Liver (tissue), 9 donors: ENCODE data around the gene YPEL4. TPM values are rescaled to one million over a fixed set of nuclear protein-coding genes. Genes with fewer than 3 reads are reported as not detected.

Experiments used
- DNase-seq: peaks from one replicate; pipeline ENCODE4 v3.0.0-alpha.2; 2017; ENCODE audit warnings: low spot score
- H3K27ac ChIP-seq, 2 donors: one replicate each; pipeline ENCODE4 v1.7.0; 2013; ENCODE audit warnings: inconsistent platforms in 2 of 2, low read length in 2 of 2, control low read depth in 1 of 2, low read depth in 1 of 2, mild to moderate bottlenecking in 1 of 2
- H3K27me3 ChIP-seq, 4 donors: one replicate each; pipeline versions ENCODE4 v1.6.1 to v1.7.0; 2013; ENCODE audit warnings: low read length in 3 of 4, inconsistent platforms in 1 of 4, mild to moderate bottlenecking in 1 of 4, moderate library complexity in 1 of 4; ENCODE audit not compliant: control insufficient read depth in 4 of 4, insufficient read depth in 4 of 4
- H3K36me3 ChIP-seq, 4 donors: one replicate each; pipeline versions ENCODE4 v1.6.1 to v1.7.0; 2013; ENCODE audit warnings: low read length in 3 of 4, mild to moderate bottlenecking in 3 of 4, low read depth in 1 of 4, moderate library complexity in 1 of 4; ENCODE audit not compliant: control insufficient read depth in 4 of 4, insufficient read depth in 3 of 4
- H3K4me1 ChIP-seq, 4 donors: one replicate each; pipeline versions ENCODE4 v1.6.1 to v1.7.0; 2013; ENCODE audit warnings: low read length in 3 of 4, mild to moderate bottlenecking in 3 of 4, moderate library complexity in 1 of 4; ENCODE audit not compliant: control insufficient read depth in 4 of 4, insufficient read depth in 4 of 4
- H3K4me3 ChIP-seq, 3 donors: one replicate each; pipeline versions ENCODE4 v1.6.1 to v1.7.0; 2013; ENCODE audit warnings: low read length in 3 of 3, control low read depth in 1 of 3, low read depth in 1 of 3, mild to moderate bottlenecking in 1 of 3
- H3K9ac ChIP-seq, 2 donors: one replicate each; pipeline ENCODE4 v1.7.0; 2013; ENCODE audit warnings: low read length in 2 of 2, mild to moderate bottlenecking in 2 of 2, moderate library complexity in 2 of 2, control low read depth in 1 of 2, low read depth in 1 of 2
- H3K9me3 ChIP-seq, 4 donors: one replicate each; pipeline versions ENCODE4 v1.6.1 to v1.7.0; 2013; ENCODE audit warnings: low read length in 3 of 4; ENCODE audit not compliant: control insufficient read depth in 4 of 4
- ATF3 ChIP-seq: IDR thresholded peaks from 2 replicates; pipeline ENCODE4 v1.6.1; 2016; ENCODE audit warnings: antibody characterized with exemption
- CTCF ChIP-seq: fragments of 150-350 bp; IDR thresholded peaks from 2 replicates; pipeline ENCODE4 v1.5.1; 2017; ENCODE audit warnings: improper control_type of control experiment, low read depth, low read length; ENCODE audit not compliant: missing input control
- EGR1 ChIP-seq, 2 donors: IDR thresholded peaks; 2 replicates each; pipeline ENCODE4 v1.6.1; 2016 to 2018; ENCODE audit warnings: antibody characterized with exemption in 2 of 2, low read depth in 2 of 2
- FOXA1 ChIP-seq: IDR thresholded peaks from 2 replicates; pipeline ENCODE4 v1.6.1; 2016; ENCODE audit warnings: antibody characterized with exemption
- FOXA2 ChIP-seq: IDR thresholded peaks from 2 replicates; pipeline ENCODE4 v1.6.1; 2016; ENCODE audit warnings: antibody characterized with exemption
- GABPA ChIP-seq, 2 donors: IDR thresholded peaks in 1 of 2; conservative IDR thresholded peaks in 1 of 2; 2 replicates each; pipeline ENCODE4 v1.6.1; 2016; ENCODE audit warnings: antibody characterized with exemption in 2 of 2, mild to moderate bottlenecking in 1 of 2, moderate library complexity in 1 of 2
- HNF4A ChIP-seq, 2 donors: conservative IDR thresholded peaks; 2 replicates each; pipeline ENCODE4 v1.6.1; 2016; ENCODE audit warnings: antibody characterized with exemption in 2 of 2, mild to moderate bottlenecking in 2 of 2
- HNF4G ChIP-seq: IDR thresholded peaks from 2 replicates; pipeline ENCODE4 v1.6.1; 2016; ENCODE audit warnings: antibody characterized with exemption
- JUND ChIP-seq, 2 donors: IDR thresholded peaks; 2 replicates each; pipeline ENCODE4 v1.6.1; 2016; ENCODE audit warnings: antibody characterized with exemption in 2 of 2
- MAX ChIP-seq: IDR thresholded peaks from 2 replicates; pipeline ENCODE4 v1.6.1; 2016; ENCODE audit warnings: antibody characterized with exemption
- NR2F2 ChIP-seq: IDR thresholded peaks from 2 replicates; pipeline ENCODE4 v1.6.1; 2016; ENCODE audit warnings: antibody characterized with exemption
- RAD21 ChIP-seq, 2 donors: IDR thresholded peaks; 2 replicates each; pipeline ENCODE4 v1.6.1; 2016; ENCODE audit warnings: antibody characterized with exemption in 2 of 2, mild to moderate bottlenecking in 2 of 2
- REST ChIP-seq: IDR thresholded peaks from 2 replicates; pipeline ENCODE4 v1.6.1; 2016; ENCODE audit warnings: antibody characterized with exemption, mild to moderate bottlenecking
- RXRA ChIP-seq, 2 donors: IDR thresholded peaks; 2 replicates each; pipeline ENCODE4 v1.6.1; 2017 to 2018; ENCODE audit warnings: antibody characterized with exemption in 2 of 2, mild to moderate bottlenecking in 1 of 2
- SP1 ChIP-seq: IDR thresholded peaks from 2 replicates; pipeline ENCODE4 v1.6.1; 2018; ENCODE audit warnings: antibody characterized with exemption, mild to moderate bottlenecking
- TAF1 ChIP-seq: conservative IDR thresholded peaks from 2 replicates; pipeline ENCODE4 v1.6.1; 2016; ENCODE audit warnings: antibody characterized with exemption, mild to moderate bottlenecking
- YY1 ChIP-seq: IDR thresholded peaks from 2 replicates; pipeline ENCODE4 v1.6.1; 2016; ENCODE audit warnings: antibody characterized with exemption, mild to moderate bottlenecking
- ZBTB33 ChIP-seq: IDR thresholded peaks from 2 replicates; pipeline ENCODE4 v1.6.1; 2016; ENCODE audit warnings: antibody characterized with exemption
- WGBS: extraction: QIAGEN DNeasy Blood & Tissue Kit; methylation state at CpG from one replicate; pipeline ENCODE4 v1.1.7; 2013; 5-methylcytosine and 5-hydroxymethylcytosine counted together
- polyA plus RNA-seq, 2 donors: library from polyadenylated mRNA; stranded (reverse) in 1 of 2; unstranded in 1 of 2; fragments of 200-250 nt in 1 of 2; fragments of >200 nt in 1 of 2; fragmentation: Nextera tagmentation in 1 of 2; extraction: Ambion mirVana in 1 of 2; gene quantifications; one replicate each; pipeline versions ENCODE4 v1.2.1 to v1.2.3, GENCODE V29; 2013 to 2015
- total RNA-seq, 2 donors: library from RNA; depleted of rRNA; stranded (reverse); fragments of >200 nt; gene quantifications; one replicate each; pipeline ENCODE4 v1.2.3, GENCODE V29; 2014
- donor health status: healthy.
- donor health status: healthy.
- donor health status: healthy.
- donor health status: healthy.
- donor health status: healthy.

YPEL4 gene
- total and polyA plus RNA-seq, 4 donors: 0.08 to 19.9 (median 0.22) TPM

- TF ChIP-seq HNF4G (no peak), RXRA (IDR thresholded peaks at IDR 0.05) (no peak), NR2F2 (no peak), SP1 (no peak), JUND (IDR thresholded peaks at IDR 0.05) (no peak), FOXA1 (no peak), EGR1 (IDR thresholded peaks at IDR 0.05; ENCODE audit: low read depth in 2 of 2) (no peak), TAF1 (no peak), YY1 (no peak), ATF3 (no peak)
These were observed 4.0 kb downstream of the YPEL4 start (continued) for GRCh38 chr11:57645689-57646085.

- Histone ChIP-seq H3K27me3 (peaks cover 0 to 7% (median 1%) of the 10 kb centered on the region in 4 donors), H3K36me3 (no peaks in the 10 kb centered on the region), H3K4me1 (peaks cover 1 to 29% (median 16%) of the 10 kb centered on the region in 4 donors), H3K9ac (no peak overlapping the region), H3K27ac (no peak overlapping the region), H3K4me3 (no peak overlapping the region), H3K9me3 (no peaks in the 10 kb centered on the region)
- DNase-seq: peak; percentile 87
- TF ChIP-seq HNF4A (conservative IDR thresholded peaks at IDR 0.05) (no peak), FOXA1 (no peak), NR2F2 (no peak), HNF4G (no peak), RAD21 (IDR thresholded peaks at IDR 0.05) (peak; percentile 87 to 91), RXRA (IDR thresholded peaks at IDR 0.05) (peak in 1 of 2 donors; percentile 15), MAX (no peak), ATF3 (no peak), YY1 (no peak), GABPA (IDR thresholded peaks at IDR 0.05 in 1 of 2, conservative IDR thresholded peaks at IDR 0.05 in 1 of 2) (no peak), JUND (IDR thresholded peaks at IDR 0.05) (no peak), REST (no peak), ZBTB33 (no peak), TAF1 (no peak), EGR1 (IDR thresholded peaks at IDR 0.05; ENCODE audit: low read depth in 2 of 2) (no peak), SP1 (no peak), FOXA2 (no peak), CTCF (peak; percentile 81)
- WGBS: 14% methylated on average over 17 of the region's 17 CpGs
These were observed 4.7 kb downstream of the YPEL4 start for GRCh38 chr11:57644748-57645688.
